ENCODE results near the gene ACIN1. TPM values are rescaled to one million over a fixed set of nuclear protein-coding genes. Genes with fewer than 3 reads are reported as not detected.
A peak's percentile ranks its signal among the peaks of the same experiment; 100 is the strongest.

The ACIN1 gene
- total and polyA plus RNA-seq, 2 of the 8 experiments (the other 6 are each of a cell fraction or from before 2014, with no cell fraction given), result 132 to 233 TPM

GRCh38 chr14:23057757-23058653, 36.9 kb downstream of the ACIN1 start (continued):
- 0 out of 4 replicates have a peak, but pooled peaks of 1 of the 2 experiments have one; percentile 5 for TF ChIP-seq HDAC2 (IDR thresholded peaks at IDR 0.05; ENCODE audit: borderline replicate concordance in 1 of 2, low read depth in 2 of 2, low read length in 2 of 2)
- TF ChIP-seq TBP (IDR thresholded peaks at IDR 0.05; ENCODE audit: low read depth, low read length), result peak; percentile 75; the same call in 1 of the 2 replicates
- TF ChIP-seq POU5F1 (IDR thresholded peaks at IDR 0.05; ENCODE audit: low read depth, low read length), result no peak
- 0 out of 2 replicates have a peak, but pooled peaks have one; percentile 35 for TF ChIP-seq PHF8 (conservative IDR thresholded peaks at IDR 0.05; ENCODE audit: low read depth, low read length)
- peak; percentile 60 for TF ChIP-seq SAP30 (IDR thresholded peaks at IDR 0.05; ENCODE audit: insufficient read depth, insufficient replicate concordance, low read length)
- TF ChIP-seq SIN3A (conservative IDR thresholded peaks at IDR 0.05 in 1 of 2, IDR thresholded peaks at IDR 0.05 in 1 of 2; ENCODE audit: low read depth in 1 of 2, low read length in 2 of 2), result peak in 1 of 2 experiments; percentile 70; a peak in 2 of 4 replicates
